ENCODE results near the gene LPAR3.

Gene LPAR3

DNA sequence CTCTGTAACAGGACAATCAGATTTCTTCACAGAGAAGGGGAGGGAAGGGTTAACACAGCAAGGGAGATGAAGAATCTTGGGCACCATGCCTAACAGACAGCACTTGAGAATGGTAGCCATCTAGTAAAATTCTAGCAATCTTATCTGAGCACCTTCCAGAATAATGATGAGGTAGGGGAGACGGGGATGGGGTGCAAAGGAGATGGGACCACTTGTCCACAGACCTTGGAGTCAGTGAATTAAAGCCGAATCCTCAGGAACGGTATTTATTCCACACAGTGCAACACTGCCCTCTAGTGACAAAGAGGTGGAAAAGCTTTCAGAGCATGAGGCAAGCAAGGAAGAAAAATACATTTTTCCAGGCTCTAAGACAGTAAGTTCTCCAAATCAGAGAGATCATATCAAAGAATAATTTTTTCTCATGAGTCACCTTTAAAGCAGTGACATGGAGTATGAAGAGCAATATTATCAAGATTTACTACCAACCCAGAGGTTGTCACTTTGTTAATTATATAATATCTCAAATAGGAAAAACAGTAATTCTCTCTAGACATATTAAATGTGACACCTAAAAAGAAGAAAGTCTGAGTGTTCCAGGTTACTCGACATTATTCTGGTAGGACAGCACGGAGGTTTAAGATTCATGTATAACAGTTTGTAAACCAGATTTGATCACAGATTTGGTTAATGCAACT lies 43.3 kb upstream of the LPAR3 start:
- H3K27ac ChIP-seq: no peak overlapping the region

DNA sequence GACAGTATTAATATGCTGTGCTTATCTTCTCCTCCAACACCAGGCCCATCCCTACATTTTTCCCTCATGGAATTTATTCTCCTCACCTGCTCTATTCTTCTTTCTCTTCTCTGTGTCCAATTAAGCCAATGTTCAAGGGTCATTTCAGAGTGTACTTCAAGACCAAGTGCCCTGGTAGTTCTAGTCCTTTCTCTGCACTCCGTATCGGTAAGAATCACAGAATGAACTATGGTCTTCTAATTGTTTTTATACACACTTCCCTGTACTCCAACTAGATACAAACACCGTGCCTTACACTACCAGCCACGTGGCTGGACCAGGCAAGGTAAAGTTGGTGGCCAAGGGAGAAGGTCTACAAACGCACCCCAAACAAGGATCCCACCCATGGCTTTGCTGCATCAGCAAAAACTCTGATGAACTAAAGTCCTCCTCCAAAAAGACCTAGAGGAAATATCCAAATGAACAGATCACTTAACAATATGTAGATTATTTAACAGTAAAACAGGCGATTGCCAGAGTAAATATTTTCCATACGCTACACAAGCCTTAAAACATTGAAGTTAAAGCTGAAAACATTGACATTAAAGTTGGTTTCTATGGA lies 40.1 kb upstream of the LPAR3 start:
- TF ChIP-seq, protein P1, sequence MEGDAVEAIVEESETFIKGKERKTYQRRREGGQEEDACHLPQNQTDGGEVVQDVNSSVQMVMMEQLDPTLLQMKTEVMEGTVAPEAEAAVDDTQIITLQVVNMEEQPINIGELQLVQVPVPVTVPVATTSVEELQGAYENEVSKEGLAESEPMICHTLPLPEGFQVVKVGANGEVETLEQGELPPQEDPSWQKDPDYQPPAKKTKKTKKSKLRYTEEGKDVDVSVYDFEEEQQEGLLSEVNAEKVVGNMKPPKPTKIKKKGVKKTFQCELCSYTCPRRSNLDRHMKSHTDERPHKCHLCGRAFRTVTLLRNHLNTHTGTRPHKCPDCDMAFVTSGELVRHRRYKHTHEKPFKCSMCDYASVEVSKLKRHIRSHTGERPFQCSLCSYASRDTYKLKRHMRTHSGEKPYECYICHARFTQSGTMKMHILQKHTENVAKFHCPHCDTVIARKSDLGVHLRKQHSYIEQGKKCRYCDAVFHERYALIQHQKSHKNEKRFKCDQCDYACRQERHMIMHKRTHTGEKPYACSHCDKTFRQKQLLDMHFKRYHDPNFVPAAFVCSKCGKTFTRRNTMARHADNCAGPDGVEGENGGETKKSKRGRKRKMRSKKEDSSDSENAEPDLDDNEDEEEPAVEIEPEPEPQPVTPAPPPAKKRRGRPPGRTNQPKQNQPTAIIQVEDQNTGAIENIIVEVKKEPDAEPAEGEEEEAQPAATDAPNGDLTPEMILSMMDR (IDR thresholded peaks at IDR 0.05): no peak
- intact Hi-C loops (cut with DNase I; ENCODE audit: low total_unique reads): no loop called here
- no peak overlapping the region for H3K27ac ChIP-seq
- no peaks in the 10 kb centered on the region for H3K36me3 ChIP-seq
- H3K9me3 ChIP-seq: no peaks in the 10 kb centered on the region
- no peaks in the 10 kb centered on the region for H3K27me3 ChIP-seq
- no peak for DNase-seq
- no peaks in the 10 kb centered on the region for H3K4me1 ChIP-seq
- no peak overlapping the region for H3K4me3 ChIP-seq

More for the DNA sequence above, 43.3 kb upstream of the LPAR3 start:
- H3K4me3 ChIP-seq: no peak overlapping the region
- H3K9me3 ChIP-seq: no peaks in the 10 kb centered on the region
- no peaks in the 10 kb centered on the region for H3K36me3 ChIP-seq
- intact Hi-C loops (cut with DNase I; ENCODE audit: low total_unique reads): no loop called here
- DNase-seq: no peak
- H3K27me3 ChIP-seq: no peaks in the 10 kb centered on the region
- TF ChIP-seq, protein P1 (IDR thresholded peaks at IDR 0.05): peak; percentile 80 to 90
- H3K4me1 ChIP-seq: peaks cover 0 to 5% (median 2%) of the 10 kb centered on the region in 4 donors

DNA sequence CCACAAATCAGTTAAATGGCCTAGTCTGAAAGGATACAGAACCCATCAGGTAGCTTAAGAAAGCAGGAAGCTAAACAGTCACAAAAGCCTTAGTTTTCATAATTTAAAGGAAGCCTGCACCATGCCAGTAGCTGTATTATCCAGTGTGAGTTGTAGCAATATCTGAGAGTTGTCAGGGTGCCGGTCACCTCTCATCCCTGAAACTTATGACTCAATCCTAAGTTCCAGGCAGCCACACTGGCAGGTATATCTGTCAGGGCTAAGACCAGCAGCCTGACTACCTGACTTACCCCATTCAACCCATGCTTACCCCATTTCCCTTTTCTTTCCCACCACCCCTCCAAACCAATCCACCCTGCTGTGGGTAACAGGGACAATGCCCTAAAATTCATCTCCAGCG lies 37.8 kb upstream of the LPAR3 start:
- H3K9me3 ChIP-seq: no peaks in the 10 kb centered on the region
- no peak overlapping the region for H3K27ac ChIP-seq
- no peaks in the 10 kb centered on the region for H3K4me1 ChIP-seq
- no peaks in the 10 kb centered on the region for H3K27me3 ChIP-seq
- H3K4me3 ChIP-seq: no peak overlapping the region
- intact Hi-C loops (cut with DNase I; ENCODE audit: low total_unique reads): no loop called here
- H3K36me3 ChIP-seq: no peaks in the 10 kb centered on the region
- DNase-seq: no peak
- TF ChIP-seq, protein P1 (IDR thresholded peaks at IDR 0.05): no peak

DNA sequence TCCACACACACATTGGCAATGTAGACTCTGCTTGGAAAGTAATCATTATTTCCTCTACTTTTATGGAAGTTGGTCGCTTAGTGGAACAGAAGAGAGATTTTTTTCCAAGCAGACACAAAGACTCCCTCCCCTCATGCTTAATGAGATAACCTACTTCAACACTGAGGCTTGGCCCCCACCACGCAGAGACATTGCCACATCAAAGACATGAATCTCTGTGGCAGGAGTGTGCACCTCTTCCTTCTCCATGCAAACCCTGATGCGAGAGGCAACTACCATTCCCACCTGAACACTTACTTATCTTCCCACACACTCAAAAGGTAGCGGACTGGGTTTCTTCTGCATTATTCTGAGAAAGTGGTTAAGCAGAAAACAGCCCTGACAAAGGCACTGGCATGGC lies 37.3 kb upstream of the LPAR3 start:
- no peaks in the 10 kb centered on the region for H3K36me3 ChIP-seq
- no peaks in the 10 kb centered on the region for H3K4me1 ChIP-seq
- H3K27me3 ChIP-seq: no peaks in the 10 kb centered on the region
- DNase-seq: no peak
- H3K4me3 ChIP-seq: no peak overlapping the region
- intact Hi-C loops (cut with DNase I; ENCODE audit: low total_unique reads): no loop called here
- TF ChIP-seq, protein P1 (IDR thresholded peaks at IDR 0.05): no peak
- no peak overlapping the region for H3K27ac ChIP-seq
- no peaks in the 10 kb centered on the region for H3K9me3 ChIP-seq

DNA sequence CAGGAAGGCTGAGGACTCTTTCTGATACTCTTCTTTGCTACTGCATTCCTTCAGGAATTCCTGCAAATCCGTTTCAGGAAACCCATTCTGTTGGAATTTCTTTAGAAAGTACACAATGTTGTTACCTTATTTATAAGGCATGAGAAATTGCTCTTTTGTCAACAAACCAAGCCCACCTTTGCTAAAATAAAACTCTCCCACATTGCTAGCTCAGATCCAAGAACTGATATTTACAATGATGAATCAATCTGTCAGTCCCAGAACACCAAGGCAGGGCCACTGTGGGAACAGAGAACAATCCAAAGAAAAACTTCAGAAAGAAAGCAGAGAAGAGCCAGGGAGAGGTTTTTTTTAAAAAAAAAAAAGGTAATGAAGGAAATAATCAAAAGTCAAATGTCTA lies 36.6 kb upstream of the LPAR3 start:
- Histone ChIP-seq H3K27me3 (no peaks in the 10 kb centered on the region), H3K36me3 (no peaks in the 10 kb centered on the region), H3K9me3 (no peaks in the 10 kb centered on the region), H3K27ac (no peak overlapping the region), H3K4me1 (no peaks in the 10 kb centered on the region), H3K4me3 (no peak overlapping the region)
- TF ChIP-seq, protein P1 (IDR thresholded peaks at IDR 0.05): no peak
- DNase-seq: no peak
- intact Hi-C loops (cut with DNase I; ENCODE audit: low total_unique reads): no loop called here

All from tibial artery (tissue), 4 donors.